NCI-H1694 (cell line): ENCODE results near the gene SPDYE16.
"Not testable (repeated sequence)": the region's sequence is repeated elsewhere in the genome, so short reads cannot be mapped to it uniquely, and the experiment has no call there.

Source experiments
- DNase-seq: peaks from one replicate; lab custom pipeline; 2025; lab: John Stamatoyannopoulos, UW

SPDYE16 gene

GRCh38 chr7:76543197-76543596 lies at the start of gene SPDYE16:
SPDYE16 (minus strand) TSS chr7:76543297; CDS start chr7:76541459, 1,838 bp downstream.
- not testable (repeated sequence) for DNase-seq

- DNase-seq, result not testable (repeated sequence)
Observed at GRCh38 chr7:76592694-76593093, 49.6 kb upstream of the SPDYE16 start.

GRCh38 chr7:76591602-76592304 lies 48.7 kb upstream of the SPDYE16 start:
- DNase-seq, result not testable (repeated sequence)

GRCh38 chr7:76591033-76591432 lies 47.9 kb upstream of the SPDYE16 start:
- not testable (repeated sequence) for DNase-seq

- DNase-seq, result not testable (repeated sequence)
Observed at GRCh38 chr7:76588586-76588985, 45.5 kb upstream of the SPDYE16 start.

GRCh38 chr7:76586585-76587315 lies 43.7 kb upstream of the SPDYE16 start:
- DNase-seq, result not testable (repeated sequence)

GRCh38 chr7:76583636-76584281 lies 40.7 kb upstream of the SPDYE16 start:
- DNase-seq, result not testable (repeated sequence)

- not testable (repeated sequence) for DNase-seq
Observed at GRCh38 chr7:76582848-76583631, 39.9 kb upstream of the SPDYE16 start.

- not testable (repeated sequence) for DNase-seq
Observed at GRCh38 chr7:76575919-76576655, 33.0 kb upstream of the SPDYE16 start.

- not testable (repeated sequence) for DNase-seq
Observed at GRCh38 chr7:76575431-76575830, 32.3 kb upstream of the SPDYE16 start.

GRCh38 chr7:76572296-76572695 lies 29.2 kb upstream of the SPDYE16 start:
- not testable (repeated sequence) for DNase-seq

GRCh38 chr7:76570324-76570775 lies 27.3 kb upstream of the SPDYE16 start:
- not testable (repeated sequence) for DNase-seq

- DNase-seq, result not testable (repeated sequence)
Observed at GRCh38 chr7:76568742-76569141, 25.6 kb upstream of the SPDYE16 start.

GRCh38 chr7:76567753-76568152 lies 24.7 kb upstream of the SPDYE16 start:
- not testable (repeated sequence) for DNase-seq

- DNase-seq, result not testable (repeated sequence)
Observed at GRCh38 chr7:76567311-76567710, 24.2 kb upstream of the SPDYE16 start.

GRCh38 chr7:76565001-76565400 lies 21.9 kb upstream of the SPDYE16 start:
- not testable (repeated sequence) for DNase-seq

GRCh38 chr7:76561342-76561741 lies 18.2 kb upstream of the SPDYE16 start:
- DNase-seq, result not testable (repeated sequence)

- not testable (repeated sequence) for DNase-seq
Observed at GRCh38 chr7:76560157-76560556, 17.1 kb upstream of the SPDYE16 start.

GRCh38 chr7:76559685-76560084 lies 16.6 kb upstream of the SPDYE16 start:
- DNase-seq, result not testable (repeated sequence)

- DNase-seq, result not testable (repeated sequence)
Observed at GRCh38 chr7:76551992-76552391, 8.9 kb upstream of the SPDYE16 start.

- not testable (repeated sequence) for DNase-seq
Observed at GRCh38 chr7:76549855-76550248, 6.8 kb upstream of the SPDYE16 start.
